HG03520 (cell line): ENCODE measurements around the gene CENPX.

Source experiments
- ATAC-seq: cut with Tn5 transposase; IDR thresholded peaks from one replicate; pipeline ENCODE4 v1.9.1; 2021; ENCODE audit warnings: mild to moderate bottlenecking, moderate library complexity; ENCODE audit not compliant: unreplicated experiment

The CENPX gene

DNA sequence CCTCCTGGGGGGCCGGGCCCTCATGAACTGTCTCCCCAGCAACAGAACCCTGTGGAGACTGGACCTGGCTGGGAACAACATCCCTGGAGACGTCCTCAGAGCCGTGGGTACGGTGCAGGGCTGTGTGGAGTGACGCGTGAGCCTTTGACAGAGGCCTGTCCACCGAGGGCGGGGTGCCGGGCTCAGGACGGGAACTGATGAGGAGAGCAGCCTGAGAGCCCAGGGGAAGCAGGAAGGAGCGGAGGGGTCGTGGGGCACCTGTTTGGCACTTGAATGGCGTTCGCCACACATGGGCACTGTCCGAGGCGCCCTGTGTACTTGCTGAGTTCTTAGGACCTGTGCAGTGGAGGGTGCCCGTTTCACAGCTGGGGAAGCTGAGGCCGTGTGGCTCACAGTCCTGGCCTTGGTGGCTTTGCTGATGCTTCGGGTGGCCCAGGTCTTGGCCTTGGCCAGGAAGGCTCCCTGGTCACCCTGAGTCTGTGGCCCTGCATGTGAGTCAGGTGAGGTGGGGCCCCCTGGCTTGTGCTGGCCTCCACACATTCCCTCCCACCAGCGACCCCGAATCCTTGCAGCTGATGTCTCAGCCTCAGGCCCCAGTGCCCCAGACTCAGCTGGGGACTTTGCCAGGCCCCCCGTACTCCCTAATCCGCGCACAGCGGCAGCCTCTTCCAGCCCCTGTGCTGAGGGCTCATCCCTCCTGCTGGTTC lies 2.9 kb upstream of the CENPX start:
- no peak for ATAC-seq

DNA sequence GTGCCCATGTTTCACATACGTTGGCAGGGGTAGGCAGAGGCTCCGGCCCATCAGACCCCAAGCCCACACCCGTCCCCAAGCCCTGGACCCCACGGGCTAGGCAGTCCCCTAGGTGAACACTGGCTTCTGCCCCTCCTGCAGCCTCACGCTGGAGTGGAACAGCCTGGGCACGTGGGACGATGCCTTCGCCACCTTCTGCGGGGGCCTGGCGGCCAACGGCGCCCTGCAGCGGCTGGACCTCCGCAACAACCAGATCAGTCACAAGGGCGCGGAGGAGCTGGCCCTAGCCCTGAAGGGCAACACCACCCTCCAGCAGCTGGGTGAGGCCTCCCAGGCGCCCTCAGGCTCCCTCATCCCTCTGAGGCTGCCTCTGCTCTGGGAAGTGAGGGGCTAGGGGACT lies 2.2 kb upstream of the CENPX start:
- ATAC-seq, result no peak

DNA sequence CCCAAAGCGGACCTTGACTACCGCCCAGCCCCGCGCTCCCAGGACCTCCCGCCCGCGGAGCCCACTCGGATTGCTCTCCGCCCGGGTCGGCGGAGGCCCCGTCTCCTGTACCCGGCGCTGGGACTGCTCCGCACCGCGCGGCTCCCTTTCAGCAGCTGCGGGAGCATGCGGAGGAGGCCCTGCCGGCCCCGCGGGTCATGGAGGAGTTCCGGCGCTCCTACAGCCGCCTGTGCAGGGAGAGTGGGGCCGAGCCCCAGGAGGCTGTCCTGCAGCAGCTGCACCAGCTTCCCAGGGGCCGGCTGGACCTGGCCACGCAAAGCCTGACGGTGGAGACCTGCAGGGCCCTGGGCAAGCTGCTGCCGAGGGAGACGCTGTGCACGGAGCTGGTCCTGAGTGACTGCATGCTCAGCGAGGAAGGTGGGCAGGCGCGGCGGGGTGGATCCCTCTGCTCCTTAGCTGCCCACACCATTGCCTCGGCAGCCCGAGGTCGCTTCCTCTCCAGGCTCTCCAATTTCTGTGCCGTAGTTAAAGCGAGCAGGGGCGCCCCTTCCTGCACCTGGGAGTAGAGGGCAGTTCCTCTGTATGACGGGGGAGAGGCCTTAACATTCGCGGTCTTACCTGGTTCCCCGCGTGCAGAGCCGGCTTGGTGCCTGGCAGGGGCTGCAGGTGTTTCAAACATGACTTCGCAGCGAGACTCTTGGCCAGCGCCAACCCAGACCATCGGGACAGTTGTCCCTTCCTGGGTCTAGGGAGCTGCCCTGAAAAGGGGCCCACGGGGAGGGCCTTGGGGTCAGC lies 966 bp upstream of the CENPX start:
- ATAC-seq, result peak; percentile 1

DNA sequence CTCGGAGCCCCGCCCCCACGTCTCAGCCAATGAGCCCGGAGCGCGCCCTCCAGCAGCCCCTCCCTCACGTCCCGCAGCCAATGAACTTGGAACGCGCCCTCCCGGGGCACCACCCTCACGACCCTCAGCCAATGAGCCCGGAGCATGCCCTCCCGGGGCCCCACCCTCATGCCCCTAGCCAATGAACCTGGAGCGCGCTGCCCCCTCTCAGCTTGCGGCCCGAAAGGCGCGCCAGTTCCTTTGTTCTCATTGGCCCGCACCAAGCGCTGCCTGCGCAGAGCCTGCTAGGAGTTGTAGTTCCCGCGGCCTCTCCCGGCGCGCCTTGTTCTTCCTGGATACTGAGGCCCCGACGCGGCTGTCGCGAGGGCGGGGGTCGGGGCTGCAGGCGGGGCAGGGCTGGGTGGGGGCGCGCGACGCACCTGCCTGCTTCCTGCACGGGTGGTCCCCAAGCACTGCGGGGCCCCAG lies 336 bp upstream of the CENPX start, which contains the start of gene LRRC45:
TSS of gene LRRC45 (plus strand) at position 325 of the 466 bp plus-strand sequence. CDS start 339 bp downstream, outside the sequence.
- ATAC-seq, result peak; percentile 78

DNA sequence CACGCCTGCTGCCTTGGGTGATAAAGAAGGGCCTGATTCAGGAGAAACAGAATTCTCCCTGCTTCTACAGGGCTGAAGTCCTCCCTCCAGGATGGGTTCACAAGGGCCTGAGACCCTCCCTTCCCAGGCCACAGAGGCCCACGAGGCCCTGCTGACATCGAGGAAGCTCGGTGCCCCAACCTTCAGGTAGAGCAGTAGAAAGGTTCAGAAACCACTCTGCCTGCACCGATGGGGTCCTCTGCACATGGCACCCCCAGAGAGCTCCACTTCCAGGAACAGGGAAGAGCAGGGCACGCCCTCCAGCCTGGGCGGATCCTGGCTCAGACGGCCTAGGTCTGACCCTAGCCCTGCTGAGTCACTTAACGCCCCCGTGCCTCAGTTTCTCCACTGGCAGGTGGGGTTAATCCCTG lies 773 bp downstream of the CENPX start:
- ATAC-seq, result no peak

DNA sequence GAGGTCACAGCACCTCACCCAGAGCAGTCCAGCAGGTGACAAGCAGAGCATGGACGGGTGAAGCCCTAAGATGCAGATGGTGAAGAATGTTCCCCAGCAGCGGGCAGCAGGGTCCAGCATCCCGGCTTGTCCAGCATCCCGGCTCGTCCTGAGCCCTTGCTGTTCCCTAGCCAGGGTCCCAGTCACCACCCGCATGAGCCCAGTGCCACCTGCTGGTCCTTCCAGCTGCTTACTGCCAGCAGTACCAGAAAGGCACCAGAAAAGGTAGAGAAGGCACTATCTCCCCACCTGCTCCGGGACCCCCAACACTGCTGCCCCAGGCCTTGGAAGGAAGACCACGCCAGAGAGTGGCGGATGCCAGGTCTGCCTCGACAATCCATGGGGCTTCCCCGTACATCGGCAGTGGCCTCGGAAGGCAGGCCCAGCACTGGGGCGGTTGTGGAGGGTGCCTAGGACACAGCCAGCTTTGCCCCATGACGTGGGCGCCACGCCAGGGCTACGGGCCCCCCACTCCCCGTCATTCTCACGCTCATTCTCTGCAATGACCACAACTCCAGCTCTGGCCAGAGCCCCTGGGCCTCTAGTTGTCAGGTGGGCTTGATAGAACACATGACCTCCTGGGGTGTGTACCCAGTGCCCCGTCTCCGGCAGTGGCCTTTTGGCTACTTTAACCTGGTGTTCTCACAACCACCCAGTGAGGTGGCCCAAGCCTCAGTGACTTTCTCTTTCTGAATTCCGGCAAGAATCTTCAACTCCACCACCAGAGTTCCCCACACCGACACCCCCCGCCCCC lies 1.4 kb downstream of the CENPX start:
- ATAC-seq, result no peak

DNA sequence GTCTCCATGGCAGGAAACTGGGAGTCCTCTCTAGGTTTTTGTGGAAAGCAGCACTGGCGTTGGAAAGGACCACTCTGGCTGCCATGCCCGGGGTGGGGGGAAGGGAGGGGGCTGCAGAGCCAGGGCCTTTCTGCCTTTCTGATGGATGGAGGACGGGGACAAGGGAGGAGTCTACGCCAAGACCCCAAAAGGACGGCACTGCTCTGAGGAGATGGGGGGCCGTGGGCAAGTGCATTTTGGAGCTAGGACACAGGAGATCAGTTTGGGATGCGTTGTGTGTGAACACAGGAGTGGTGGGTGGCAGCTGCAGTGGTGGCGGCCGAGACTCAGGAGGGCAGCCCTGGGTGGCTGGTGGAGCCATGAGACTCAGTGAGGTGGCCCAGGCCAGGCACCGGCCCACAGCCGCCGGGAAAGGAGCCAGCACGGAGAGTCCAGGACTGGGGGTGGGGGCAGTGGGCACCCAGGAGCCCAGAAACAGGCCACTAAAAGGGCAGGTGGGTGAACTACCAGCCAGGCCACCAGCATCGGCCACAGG lies 2.0 kb downstream of the CENPX start:
- no peak for ATAC-seq

DNA sequence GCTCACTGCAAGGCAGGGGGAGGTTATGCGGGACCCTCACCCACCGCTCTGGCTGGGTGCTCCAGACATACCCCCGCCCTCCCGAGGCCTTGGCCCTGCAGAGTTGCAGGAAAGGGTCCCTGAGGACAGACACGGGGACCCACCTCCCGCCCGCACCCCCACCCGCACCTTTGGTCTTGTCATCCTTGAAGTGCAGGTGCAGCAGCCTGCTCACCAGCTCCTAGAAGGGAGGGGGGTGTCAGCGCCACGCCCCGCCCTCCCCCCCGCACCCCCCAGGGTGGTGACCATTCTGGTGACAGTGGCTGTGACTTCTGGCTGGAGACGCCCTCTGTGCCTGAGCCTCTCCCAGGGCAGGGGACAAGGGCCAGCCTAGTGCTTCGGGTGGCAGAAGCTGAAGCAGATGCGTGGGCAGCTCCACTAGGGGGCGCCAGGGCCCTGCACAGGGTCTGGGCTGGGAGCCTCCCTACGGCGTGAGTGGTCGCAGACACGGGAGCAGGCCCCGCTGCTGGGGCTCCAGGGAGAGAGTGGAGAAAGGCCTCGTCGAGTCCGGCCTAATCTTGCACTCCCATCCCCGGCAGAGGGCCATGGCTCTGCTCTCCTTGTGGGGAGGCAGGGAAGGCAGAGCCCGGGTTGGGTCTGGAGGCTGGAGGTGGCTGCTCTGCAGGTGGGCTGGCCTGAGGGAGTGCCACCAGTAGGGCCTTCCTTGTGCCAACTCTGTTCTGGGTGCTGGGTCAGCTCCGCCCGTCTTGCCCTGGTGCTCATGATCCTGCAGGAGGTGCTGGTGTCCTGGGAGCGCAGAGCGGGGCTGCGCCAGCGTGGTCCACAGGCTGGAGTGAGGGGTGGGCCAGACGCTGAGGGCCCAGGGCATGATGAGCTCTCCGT lies 2.7 kb downstream of the CENPX start:
- no peak for ATAC-seq

DNA sequence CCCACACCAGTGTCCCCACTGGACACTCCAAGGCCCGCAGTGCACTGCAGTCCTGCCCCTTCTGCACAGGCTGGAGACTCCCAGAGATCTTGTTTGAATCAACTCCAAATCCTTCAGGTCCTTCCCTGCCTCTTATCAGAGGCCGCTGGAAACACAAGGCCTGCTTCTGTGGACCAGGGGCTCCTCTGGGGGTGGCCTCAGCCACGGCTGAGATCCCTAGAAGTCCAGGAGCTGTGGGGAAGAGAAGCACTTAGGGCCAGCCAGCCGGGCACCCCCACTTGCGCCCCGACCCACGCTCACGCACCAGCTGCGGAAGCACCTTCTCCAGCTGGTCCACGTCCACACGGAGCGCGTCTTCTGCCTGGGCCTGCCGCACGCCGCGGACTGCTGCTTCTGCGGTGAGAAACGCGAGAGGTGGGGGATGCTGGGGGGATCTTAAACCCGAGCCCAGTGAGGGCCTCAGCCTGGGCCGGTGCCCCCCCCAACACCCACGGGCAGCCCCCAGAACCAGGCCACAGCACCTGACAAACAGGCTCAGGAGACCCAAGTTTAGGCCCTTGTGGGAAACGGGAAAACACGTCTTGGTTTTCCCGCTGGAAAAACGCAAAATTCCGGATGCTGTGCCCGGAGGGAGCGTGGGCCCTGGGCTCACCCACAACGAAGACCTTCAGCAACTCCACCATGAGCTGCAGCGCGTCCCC lies 3.5 kb downstream of the CENPX start:
- ATAC-seq, result no peak

DNA sequence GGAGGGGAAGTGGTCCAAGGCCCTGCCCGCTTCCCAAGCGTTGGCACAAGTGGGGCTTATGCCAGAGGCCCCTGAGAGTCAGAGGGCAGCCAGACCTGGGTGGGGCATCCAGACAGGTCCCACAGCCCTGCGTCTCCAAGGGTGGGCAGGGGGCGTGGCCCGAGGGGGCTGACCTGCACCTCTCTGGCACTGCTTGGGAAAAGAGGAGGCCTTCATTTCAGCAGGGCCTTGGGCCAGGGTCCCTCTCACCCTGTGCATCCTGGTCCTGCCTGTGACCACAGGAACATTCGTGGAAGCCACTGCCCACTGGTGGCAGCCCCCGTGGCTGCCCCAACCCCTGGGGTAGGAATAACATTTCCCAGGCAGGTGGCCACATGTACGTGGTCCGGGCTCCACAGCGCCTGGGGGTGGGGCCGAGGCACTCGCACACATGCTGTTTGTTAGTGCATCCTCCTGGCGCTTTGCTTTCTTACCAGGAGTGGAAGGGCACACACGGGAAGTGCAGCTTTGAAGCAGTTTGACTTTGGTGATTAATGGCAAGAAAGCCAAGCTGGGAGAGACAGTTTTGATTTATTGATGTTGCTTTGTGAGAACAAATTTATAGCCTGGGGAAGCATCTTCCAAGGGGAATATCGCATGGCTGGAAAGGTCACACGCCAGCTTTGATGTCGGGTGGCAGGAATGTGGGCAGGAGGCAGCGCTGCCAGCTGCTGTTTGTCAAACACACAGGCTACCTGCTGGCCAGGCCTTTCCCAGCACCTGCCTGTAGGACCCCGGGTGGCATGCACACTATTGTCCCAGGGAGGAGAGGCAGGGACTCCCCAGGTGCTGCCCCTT lies 4.3 kb downstream of the CENPX start:
- no peak for ATAC-seq

DNA sequence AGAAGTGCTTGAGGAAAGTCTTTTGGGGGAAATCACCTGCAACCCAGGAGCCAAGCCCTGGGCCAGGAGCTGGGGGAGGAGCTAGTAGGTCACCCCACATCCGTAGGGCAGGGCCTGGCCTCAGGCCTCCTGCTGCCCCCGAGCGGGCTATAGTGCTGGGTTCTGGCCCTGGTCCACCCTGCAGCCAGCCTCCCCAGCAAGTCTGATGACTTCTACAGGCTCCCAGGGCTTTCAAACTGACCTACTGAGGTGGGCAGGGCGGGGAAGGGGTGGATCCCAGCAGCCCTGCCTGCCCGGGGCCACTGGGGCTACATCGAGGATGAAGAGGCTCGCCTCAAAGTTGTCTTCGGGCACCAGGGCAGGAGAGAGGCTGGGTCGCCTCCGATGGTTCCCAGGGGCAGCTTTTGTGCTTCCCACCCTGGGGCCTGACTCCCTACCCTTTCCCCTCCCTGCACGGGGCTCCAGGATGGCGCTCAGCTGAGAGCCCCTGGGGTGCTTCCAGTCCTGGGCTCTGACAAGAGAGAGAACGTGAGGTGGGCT lies 5.0 kb downstream of the CENPX start:
- no peak for ATAC-seq

DNA sequence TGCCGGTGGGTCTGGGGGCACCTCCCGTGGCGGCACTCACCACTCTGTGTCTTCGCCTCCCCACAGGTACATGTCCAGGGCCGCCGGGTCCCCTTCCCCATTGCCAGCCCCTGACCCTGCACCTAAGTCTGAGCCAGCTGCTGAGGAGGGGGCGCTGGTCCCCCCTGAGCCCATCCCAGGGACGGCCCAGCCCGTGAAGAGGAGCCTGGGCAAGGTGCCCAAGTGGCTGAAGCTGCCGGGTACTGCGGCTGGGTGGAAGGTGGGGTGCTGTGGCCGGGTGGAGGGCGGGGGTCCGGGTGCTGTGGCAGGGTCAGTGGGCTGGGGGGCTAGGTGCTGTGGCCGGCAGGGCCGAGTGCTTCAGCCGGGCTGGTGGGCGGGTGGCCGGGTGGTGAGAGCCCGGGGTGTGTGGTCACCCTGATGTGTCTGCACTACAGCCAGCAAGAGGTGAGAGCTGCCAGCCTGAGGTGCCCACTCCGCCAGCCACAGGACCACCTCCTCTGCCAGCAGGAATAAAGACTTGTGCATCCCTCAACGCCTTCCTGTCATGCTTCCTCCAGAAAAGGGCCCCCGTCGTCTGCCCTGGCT lies 5.7 kb downstream of the CENPX start:
- no peak for ATAC-seq

DNA sequence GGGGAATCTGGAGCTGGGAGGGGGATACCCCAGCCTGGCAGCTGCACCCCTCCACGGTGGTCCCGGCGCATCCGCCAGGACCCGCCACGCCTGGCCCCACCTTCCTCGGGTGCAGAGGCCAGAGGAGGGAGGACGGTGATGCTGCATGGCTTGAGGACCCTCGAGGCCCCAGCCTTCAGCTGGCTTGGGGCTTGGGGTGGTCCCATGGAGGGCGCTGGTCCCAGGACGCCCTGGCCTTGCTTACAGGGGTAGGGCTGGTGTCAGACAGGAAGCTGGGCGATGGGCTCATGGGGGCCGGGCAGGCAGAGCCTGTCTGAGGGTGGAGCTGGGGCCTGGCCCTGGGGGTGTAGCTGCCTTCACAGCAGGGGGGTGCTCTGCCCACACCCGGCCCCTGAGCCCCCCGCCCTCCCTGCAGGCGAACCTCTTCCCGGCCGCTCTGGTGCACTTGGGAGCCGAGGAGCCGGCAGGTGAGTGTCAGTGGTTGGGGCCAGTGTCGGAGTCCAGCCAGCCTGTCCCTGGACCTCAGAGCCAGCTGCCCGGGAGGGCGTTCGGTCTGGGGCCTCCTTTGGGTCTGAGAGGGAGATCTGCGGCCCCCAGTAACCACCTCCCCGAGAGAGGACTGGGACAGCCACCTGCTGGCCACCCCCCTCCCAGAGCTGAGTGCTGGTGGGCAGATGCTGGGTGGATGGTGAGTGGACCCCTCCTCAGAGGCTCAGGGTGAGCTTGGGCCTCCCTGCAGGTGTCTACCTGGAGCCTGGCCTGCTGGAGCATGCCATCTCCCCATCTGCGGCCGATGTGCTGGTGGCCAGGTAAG lies 6.4 kb downstream of the CENPX start:
- no peak for ATAC-seq

DNA sequence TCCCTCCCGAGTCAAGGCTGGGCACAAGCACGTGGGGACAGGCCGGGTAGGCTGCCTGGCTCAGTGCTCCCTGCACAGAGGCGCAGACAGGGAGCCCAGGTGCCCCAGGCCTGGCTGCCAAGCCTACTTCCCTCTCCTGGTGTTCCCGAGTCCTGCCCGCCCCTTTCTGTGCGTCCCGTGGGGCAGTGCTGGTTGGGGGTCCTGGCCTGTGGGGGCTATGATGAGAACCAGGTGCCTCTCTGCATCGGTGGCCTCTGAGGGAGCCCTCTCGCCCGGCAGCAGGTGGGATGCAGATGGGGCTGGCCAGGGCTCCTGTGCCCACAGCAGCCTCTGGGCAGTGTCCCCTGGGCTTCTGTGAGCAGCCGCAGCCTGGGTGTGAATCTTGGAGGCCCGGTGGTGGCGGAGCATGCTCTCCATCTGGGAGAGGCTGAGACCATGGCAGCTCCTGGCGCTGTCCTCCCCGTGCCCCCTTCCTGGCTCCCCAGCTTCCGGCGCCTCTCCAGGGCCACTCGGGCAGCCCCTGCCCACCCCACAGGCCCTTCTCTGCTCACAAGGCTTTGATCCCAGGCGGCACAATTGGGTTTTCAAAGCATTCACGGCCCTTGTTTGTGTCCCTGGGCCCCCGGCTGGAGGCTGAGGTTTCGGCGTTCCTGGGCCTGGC lies 7.2 kb downstream of the CENPX start:
- ATAC-seq, result no peak

DNA sequence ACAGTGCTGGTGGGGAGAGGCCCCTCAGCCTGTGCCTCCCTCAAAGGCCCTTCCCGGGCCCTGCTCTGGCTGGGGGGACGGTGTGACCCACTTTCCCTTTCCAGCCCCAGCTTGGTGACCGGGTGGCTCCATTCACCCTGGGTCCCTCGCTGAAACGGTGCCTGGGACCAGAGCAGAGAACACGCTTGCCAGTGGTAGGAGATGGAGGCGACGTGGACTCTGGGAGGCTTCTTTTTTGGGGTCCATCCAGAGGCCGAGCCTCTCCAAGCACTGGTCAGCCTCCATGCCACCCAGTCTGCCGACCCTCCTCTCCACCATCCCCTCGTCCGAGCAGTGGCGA lies 7.7 kb downstream of the CENPX start:
- ATAC-seq, result no peak

DNA sequence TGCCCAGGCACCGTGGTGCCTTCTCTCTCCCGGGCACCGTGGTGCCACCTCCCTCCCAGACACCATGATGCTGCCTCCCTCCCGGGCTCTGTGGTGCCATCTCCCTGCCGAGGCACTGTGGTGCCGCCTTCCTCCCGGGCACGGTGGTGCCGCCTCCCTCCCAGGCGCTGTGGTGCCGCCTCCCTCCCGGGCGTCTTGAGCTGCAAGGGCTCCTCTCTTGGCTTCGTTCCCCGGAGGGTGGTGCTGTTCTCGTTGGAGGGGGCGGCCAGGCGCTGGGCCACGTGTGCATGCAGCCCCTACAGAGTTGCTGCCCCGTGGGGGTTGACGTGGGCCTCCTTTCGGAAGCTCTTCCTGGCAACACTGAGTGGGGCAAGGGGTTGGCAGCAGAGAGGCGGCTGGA lies 8.2 kb downstream of the CENPX start:
- ATAC-seq, result no peak
